Breast epithelium (tissue), 3 donors: Measurements from ENCODE around the gene RPLP1.

ENCODE experiments used
- CTCF ChIP-seq, 3 donors: fragments of 450-650 bp; IDR thresholded peaks; one replicate each; pipeline ENCODE4 v1.5.1; 2016 to 2017; ENCODE audit warnings: antibody characterized with exemption in 3 of 3, mild to moderate bottlenecking in 3 of 3, moderate library complexity in 3 of 3
- POLR2A ChIP-seq: fragments of 450-650 bp; IDR thresholded peaks from one replicate; pipeline ENCODE4 v1.6.1; 2016; ENCODE audit warnings: antibody characterized with exemption, mild to moderate bottlenecking, moderate library complexity
- POLR2AphosphoS5 ChIP-seq, 3 donors: sonication (generic); formaldehyde crosslinking; IDR thresholded peaks; one replicate each; pipeline ENCODE4 v1.6.1; 2017; ENCODE audit warnings: antibody characterized with exemption in 3 of 3

GRCh38 chr15:69433831-69434230 lies 18.8 kb upstream of the RPLP1 start:
- TF ChIP-seq CTCF (IDR thresholded peaks at IDR 0.05) (no peak), POLR2A (no peak), POLR2AphosphoS5 (IDR thresholded peaks at IDR 0.05) (no peak)
